NB4 (cell line): Measurements from ENCODE around the gene EEF1AKMT3.
A peak's percentile ranks its signal among the peaks of the same experiment; 100 is the strongest.

ENCODE experiments used
- DNase-seq: peaks from one replicate; pipeline ENCODE4 v3.0.0; 2010; ENCODE audit warnings: low read depth
- H3K4me3 ChIP-seq: one replicate; pipeline ENCODE4 v1.5.1; 2011; ENCODE audit warnings: mild to moderate bottlenecking, low read depth, low read length, moderate library complexity
- CTCF ChIP-seq: IDR thresholded peaks from one replicate; pipeline ENCODE4 v1.5.1; 2012; ENCODE audit warnings: low read depth, low read length
- MAX ChIP-seq: IDR thresholded peaks from 2 replicates; pipeline ENCODE4 v1.6.1; 2011; ENCODE audit warnings: low read depth, low read length
- MYC ChIP-seq: IDR thresholded peaks from 2 replicates; pipeline ENCODE4 v1.6.1; 2011; ENCODE audit warnings: low read depth, low read length
- POLR2A ChIP-seq: IDR thresholded peaks from 2 replicates; pipeline ENCODE4 v1.6.1; 2011; ENCODE audit warnings: mild to moderate bottlenecking; ENCODE audit not compliant: insufficient read length; ENCODE audit errors: extremely low read depth

EEF1AKMT3 gene

GRCh38 chr12:57753756-57754337 lies 18.6 kb upstream of the EEF1AKMT3 start:
- TF ChIP-seq CTCF, result no peak
- TF ChIP-seq MAX, result no peak
- no peak for TF ChIP-seq POLR2A
- TF ChIP-seq MYC, result no peak
- DNase-seq, result no peak
- no peak overlapping the region for H3K4me3 ChIP-seq

GRCh38 chr12:57754411-57755193 lies 17.8 kb upstream of the EEF1AKMT3 start, which contains the start of gene MARCHF9:
Gene MARCHF9 (plus strand): TSS chr12:57755103. CDS start chr12:57755529, 426 bp downstream.
- DNase-seq, result peak; percentile 56
- peak within 1 kb of the TSS; percentile 36 for H3K4me3 ChIP-seq
- TF ChIP-seq CTCF (no peak), POLR2A (no peak), MAX (no peak), MYC (no peak)

GRCh38 chr12:57755194-57755453 lies 17.3 kb upstream of the EEF1AKMT3 start:
- no peak overlapping the region for H3K4me3 ChIP-seq
- DNase-seq, result no peak
- TF ChIP-seq POLR2A (no peak), CTCF (no peak), MAX (no peak), MYC (no peak)

GRCh38 chr12:57755454-57756372 lies 16.7 kb upstream of the EEF1AKMT3 start:
- TF ChIP-seq MAX (no peak), CTCF (no peak), MYC (no peak), POLR2A (no peak)
- DNase-seq, result peak; percentile 35
- peak overlapping the region; percentile 36 for H3K4me3 ChIP-seq

- peak; percentile 80 for DNase-seq
- H3K4me3 ChIP-seq, result peak overlapping the region; percentile 36
- TF ChIP-seq MYC (no peak), MAX (no peak), CTCF (peak; percentile 93)
Measured at GRCh38 chr12:57756406-57757341, 15.7 kb upstream of the EEF1AKMT3 start.
